Stimulated activated CD8-positive, alpha-beta memory T cell treated with anti-CD3 and anti-CD28 coated beads, Interleukin-12 subunit alpha, Interleukin-12 subunit beta, amount 100 ng/mL, for 1 hour (primary cell): ENCODE data around the gene OR2A1.
"Not testable (repeated sequence)": the region's sequence is repeated elsewhere in the genome, so short reads cannot be mapped to it uniquely, and the experiment has no call there.

ENCODE experiments used
- DNase-seq: peaks from one replicate; pipeline ENCODE4 v3.0.0-alpha.2; 2020; ENCODE audit warnings: low read depth

Gene OR2A1, protein sequence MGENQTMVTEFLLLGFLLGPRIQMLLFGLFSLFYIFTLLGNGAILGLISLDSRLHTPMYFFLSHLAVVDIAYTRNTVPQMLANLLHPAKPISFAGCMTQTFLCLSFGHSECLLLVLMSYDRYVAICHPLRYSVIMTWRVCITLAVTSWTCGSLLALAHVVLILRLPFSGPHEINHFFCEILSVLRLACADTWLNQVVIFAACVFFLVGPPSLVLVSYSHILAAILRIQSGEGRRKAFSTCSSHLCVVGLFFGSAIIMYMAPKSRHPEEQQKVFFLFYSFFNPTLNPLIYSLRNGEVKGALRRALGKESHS

DNA sequence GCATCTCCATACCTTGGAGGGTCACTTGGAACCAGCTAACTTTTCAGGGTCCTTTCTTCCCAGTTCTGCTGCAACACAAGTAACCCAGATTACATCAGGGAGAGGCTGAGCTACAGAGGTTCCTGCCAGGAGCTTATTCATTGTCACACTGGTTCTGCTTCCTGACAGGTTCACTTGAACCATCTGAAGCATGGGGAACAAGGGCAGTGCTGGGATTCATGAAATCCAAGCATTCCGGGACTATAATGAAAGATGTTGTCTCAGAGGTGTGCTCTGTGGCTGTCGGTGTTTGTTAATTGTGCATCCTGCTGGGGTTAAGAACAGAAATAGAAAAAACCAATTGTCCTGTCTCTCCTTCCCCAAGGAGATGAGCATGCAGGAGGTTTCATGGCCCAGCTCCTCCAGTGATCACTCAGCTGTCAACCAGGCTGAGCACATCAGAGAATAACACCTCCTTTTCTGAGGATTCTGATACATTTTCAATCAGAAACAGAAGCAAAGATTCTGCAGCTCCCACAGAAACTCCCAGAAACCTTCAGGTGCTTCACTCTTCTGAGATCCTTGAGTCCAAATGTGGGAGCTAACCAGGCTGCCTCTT lies at the start of gene OR2A1:
TSS of gene OR2A1 (plus strand) at position 548 of the 598 bp plus-strand sequence. CDS start 5,706 bp downstream, outside the sequence.
- not testable (repeated sequence) for DNase-seq

DNA sequence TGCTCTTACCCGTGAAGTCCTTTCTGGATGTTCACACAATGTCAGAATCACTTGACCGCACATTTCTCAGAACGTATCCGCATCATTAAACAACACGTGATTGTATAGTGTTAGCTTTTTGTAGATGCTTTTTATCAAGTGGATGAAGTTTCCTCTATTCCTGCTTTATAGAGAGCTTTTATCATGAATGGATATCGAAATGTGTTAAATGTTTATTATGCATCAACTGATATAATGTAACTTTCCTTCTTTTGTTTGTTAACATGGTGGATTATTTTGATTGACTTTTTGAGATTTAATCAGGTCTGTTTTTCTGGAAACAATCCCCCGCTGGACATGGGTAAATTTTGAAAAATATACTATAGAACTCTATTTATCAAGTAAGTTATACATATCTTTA lies 47.5 kb upstream of the OR2A1 start, which contains the start of gene OR2A7:
TSS of gene OR2A7 (minus strand) at position 101 of the 400 bp plus-strand sequence. CDS start 5,164 bp downstream, outside the sequence.
- DNase-seq: not testable (repeated sequence)

DNA sequence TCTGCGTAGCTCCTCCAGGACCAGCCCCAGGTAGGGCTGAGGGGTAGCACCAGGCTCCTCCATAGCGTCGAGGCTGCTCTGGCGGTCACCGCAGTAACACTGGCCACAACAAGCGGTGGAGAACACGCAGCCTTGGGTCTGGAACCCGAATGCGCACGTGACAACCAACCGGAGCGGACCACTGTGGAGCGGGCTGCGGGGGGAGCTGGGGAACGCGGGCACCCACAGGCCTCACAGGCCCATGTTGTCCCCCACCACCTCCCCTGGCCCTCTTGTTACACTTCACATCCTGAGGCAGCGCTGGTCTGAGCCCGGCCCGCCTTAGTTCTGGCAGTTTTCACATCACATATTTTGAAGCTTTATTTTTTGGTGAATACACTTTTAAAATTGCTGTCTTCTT lies 43.0 kb upstream of the OR2A1 start, which contains the start of gene CTAGE8:
TSS of gene CTAGE8 (minus strand) at position 101 of the 400 bp plus-strand sequence. CDS start at position 63, 38 bp downstream.
- not testable (repeated sequence) for DNase-seq

DNA sequence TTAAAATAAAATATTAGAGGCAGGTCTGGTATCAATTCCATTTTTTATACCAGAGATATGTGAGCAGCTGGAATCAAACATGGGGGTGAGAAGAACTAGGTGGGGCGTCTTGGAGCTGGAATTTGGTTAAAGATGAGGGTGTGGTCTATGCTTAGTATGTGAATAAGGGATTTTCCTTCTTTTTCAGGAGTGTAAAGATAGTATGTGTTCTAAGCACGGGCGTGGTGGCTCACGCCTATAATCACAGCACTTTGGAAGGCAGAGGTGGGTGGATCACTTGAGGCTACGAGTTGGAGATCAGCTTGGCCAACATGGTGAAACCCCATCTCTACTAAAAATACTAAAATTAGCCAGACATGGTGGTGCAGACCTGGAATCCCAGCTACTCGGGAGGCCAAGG lies 36.9 kb upstream of the OR2A1 start:
- not testable (repeated sequence) for DNase-seq

DNA sequence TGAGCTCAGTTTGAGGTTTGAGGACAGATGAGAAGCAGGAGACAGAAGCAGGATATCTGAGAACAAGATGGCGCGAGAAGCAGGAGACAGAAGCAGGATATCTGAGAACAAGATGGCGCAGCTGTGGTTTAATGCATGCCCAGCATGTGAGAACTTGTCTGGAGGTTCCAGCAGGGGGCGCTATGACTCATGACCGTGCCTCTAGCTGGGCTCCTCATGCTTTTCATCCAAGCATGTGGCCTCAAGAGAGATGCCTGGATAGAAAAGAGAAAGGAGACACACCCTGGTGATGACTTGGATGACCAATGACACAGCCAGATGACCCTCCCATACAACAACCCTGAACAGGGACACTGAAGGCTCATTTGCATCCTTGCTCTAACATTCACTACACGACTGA lies 32.2 kb upstream of the OR2A1 start:
- not testable (repeated sequence) for DNase-seq

DNA sequence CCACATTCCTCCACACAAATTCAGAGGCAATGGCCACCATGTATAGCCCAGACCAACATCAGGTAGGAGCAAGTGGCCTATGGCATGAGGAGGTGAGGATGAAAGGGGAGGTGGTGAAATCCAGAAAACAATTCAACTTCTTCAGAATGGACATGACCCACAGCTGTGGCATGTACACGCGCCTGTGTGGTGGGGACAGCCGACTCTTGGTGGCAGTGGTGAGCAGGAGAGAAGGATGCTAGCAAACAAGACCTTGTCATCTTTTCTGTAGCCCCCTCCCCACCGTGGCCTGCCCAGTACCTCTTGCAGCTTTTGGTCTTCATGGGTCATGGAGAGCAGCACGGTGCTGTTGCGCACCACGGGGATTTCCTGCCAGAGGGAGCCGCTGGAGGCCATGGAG lies 30.2 kb upstream of the OR2A1 start:
- not testable (repeated sequence) for DNase-seq

DNA sequence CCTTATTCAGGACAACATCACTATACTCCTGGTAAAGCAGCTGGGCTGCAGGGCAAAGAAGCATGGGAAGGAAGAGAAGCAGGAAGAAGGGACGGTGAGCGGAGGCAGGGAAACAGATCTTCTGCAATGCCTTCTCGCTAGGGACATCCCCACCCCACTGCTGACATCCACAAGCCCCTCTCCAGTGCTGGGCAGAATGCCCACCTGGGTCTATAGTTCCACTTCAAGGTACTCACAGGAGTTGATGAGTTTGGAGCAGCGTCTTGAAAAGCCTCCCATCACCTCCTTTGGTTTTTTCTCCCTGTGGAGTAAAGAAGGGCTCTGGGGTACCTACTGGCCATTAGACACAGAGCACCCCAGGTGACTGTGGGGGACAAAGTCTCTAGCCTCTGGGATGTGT lies 29.7 kb upstream of the OR2A1 start:
- not testable (repeated sequence) for DNase-seq

DNA sequence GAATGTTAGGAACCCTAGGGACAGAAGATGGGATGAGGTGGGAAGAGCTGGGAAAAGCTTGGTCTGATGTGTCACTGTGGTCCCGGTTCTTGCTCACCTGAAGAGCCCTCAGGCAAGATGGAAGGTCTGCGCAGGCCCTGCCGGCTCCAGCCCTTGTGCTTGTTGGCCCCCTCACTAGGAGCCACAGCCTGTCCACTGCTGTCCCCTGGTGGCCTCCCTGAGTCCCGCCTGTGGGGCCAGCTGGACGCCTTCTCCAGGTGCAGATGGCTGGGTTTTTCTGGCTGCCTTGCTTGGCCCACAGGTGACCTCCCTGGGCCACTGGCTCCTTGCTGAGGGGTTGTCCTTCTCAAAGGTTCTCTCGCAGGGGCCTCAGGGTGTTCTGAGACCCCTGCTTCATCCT lies 28.5 kb upstream of the OR2A1 start:
- not testable (repeated sequence) for DNase-seq

DNA sequence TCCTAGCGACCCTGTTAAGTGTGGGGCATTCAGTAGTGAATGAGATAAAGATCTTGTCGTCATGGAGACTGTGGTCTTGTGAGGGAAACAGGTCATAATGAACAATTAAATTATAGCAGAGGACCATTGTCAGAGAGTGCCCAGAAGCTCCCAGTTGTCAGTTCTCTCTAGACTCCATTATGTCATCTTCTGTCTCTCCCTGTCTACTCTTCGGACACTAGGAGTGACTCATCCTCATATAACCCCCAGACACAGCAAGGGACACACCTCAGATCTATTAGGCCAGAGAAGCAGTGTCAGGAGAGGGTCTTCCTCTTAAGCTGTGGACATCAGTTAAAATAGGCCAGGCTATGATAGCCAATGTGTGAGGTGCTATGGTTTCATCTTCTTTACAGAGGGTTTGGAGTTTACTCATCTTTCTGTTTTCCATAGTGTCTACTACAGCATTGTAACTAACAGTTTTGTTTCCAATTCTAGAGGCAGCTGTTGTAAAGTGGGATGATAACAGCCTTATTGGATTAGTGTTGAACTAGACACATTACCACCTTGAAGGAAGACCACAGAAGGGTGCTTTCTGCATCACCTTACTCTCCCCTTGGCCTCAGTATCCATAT lies 24.9 kb upstream of the OR2A1 start:
- not testable (repeated sequence) for DNase-seq

DNA sequence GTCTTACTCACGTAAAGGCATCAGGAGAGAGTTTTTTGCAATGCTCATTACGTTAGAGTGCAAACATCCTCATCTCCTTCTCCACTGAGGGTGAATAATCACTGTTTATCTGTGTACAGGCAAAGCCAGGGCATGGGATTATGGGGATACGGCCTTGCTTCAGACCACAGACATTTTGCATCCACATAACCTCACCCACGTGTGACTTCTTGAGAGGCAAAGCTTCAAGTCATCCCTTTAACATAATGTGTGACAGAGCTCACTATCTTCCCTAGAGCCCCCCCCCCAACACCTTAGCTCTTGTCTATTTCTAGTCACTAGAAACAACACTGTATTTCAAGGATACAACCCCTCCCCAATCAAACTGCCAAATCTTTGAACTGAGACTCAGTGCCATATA lies 20.6 kb upstream of the OR2A1 start:
- DNase-seq: not testable (repeated sequence)

DNA sequence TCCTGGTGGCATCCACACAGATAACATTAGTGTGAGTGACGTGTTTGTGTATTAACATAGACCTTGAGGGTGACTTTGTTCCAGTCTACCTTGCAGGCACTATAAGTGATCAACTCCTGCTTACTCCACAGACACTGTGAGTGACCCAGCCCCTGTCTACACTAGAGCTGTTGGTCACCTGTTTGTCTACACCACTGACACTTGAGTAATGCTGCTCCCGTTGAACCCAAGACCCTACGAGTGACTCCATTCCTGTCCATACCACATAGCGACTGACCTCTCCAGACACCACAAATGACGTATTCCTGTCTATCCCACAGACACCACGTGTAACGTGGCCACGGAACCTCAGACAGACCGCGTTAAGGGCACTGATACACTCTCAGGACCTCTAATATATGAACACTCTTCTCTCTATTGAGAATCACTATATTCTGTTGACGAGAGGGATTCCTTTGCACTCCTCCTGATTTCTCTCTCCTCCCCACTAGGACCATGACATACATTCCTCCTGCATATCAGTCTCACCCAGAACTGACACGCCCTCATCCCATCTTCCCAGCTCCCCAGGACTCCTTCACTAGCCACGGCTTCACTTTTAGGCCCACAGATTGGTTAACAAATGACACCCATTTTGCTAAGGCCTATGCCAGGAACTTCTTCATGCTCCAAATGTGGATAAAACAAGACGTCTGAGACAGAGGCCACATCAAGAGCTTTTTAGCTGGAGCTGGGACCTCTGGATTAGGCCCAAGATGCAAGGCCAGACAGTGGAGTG lies 19.6 kb upstream of the OR2A1 start:
- DNase-seq: not testable (repeated sequence)

DNA sequence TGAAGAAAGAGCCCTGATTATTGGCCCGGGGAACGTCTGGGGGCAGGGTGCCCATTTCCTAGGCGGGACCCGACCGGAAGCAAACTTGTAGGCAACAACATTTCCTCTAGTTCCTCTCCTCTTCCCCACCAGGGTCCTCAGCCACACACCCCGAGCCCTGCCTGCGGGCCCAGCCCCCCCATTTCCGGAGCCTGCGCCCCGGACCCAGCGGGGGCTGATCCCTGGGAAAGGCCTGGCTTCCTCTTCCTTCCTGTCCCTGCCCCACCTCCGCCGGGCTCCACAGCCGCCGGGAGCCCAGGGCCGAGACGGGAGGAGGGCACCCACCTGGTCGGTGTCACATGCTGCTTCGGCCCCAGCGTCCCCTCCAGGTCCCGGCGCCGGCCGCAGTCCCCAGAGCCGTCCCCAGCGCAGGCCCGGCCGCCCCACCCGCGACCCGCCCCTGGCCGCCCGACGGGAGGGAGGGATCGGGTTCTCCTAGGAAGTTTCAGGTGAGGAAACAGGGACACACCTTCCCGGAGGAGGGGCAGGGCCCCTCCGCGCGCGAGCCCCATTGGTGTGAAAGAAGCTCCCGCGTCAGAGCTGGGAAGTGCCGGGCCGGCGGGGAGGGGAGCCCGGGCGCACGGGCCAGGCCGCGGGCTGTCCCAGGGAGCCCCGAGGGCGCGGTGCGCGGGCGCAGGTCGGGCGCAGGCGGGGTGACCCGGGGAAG lies 18.3 kb upstream of the OR2A1 start:
- DNase-seq: not testable (repeated sequence)

DNA sequence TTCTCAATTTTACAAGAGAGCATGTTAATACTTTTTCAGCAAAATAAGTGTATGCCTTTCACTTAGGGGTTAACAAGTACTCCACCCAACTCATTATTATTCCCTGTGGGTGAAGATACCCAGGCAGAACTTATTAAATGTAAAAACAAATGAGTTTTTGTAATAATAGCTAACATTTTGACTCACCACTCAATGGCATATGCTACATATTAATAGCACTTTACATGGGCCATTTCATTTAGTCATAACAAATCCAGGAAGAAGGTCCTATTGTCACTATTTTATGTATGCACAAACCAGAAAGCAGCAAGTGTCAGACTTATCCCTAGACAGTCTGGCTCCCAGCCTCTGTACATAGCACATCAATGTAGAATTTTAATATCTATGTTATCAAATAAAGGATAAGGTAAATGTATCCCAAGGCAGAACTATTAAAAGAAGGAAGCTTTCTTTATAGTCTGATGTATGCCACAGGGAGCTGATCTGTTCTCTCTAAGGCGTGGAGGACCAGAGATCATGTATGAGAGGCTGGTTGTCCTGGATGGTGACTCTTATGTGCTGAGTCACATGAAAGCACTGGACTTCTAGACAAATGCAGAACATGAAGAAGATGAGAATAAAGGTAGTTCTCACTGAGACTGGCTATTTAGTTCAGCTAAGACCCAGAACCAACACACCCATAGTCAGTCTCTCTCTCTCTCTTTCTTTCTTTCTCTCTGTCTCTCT lies 9.5 kb upstream of the OR2A1 start:
- DNase-seq: not testable (repeated sequence)

DNA sequence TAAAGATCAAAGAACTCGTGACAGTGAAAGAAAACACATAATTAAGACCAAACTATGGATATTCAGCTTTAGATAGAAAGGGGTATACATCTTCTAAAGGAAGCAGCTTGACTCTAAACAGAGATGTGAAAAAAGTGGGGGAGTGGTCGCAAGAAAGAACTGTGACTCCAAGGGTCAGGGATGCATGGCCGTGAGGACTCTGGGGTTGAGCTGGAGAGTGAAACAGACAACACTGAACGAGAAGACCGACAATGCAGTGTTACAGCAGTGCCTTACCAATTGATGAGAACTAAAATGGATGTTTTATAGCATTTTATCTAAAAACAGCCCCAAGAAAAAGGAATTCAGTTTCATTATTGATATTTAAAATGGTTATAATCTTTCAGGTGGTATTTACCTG lies 8.6 kb upstream of the OR2A1 start:
- DNase-seq: not testable (repeated sequence)

DNA sequence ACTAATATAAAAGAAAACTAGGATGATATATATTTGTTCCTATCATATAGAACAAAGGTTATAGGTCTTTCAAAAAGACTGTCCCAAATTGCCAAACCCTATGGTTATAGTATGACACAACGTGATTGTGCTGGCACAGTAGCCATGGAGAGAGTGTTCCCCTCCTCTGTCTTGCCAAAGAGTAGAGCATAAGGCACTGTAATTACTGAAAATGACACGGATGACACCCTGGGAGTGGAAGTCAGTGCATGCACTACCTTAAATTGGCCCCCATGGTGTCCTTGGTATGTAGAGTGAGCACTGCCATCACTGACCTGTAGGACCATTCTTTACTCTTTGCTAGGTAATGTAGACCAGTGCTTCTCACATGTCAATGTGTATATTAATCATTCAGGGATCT lies 7.1 kb upstream of the OR2A1 start:
- not testable (repeated sequence) for DNase-seq

DNA sequence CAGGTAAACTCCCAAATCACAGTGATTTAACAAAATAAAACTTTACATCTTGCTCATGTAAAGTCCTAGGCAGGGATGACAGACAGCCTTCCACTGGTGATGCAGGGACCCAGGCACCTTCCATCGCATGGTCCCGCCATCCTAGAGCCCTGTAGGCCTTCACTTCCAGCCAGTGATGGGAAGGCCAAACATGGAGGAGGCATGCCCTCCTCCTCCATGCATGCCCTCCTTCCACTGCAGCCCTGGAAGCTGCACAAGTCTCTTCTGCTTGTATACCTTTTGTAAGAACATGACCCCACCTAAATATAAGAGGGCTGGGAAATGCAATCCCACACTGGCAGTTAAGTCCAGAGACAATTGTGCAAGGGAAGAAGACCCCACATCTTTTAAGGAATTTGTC lies 2.5 kb upstream of the OR2A1 start:
- not testable (repeated sequence) for DNase-seq

DNA sequence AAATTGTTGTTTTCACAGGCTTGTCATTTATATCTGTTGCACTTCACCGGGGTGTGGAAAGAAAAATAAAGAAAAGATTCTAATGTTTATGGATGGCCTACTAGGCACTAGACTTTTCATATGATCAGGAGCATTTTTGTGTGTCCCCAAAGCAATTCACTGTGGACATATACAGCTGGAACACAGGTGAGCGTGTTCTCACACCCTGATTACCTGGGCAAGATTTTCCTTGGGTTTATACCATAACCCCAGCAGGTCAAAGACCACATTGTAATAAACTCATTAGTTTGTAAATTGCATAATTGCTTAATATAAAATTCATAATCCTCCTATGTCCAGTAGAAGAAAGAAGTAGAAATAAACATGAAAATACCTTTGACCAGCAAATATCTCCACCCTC lies 1.0 kb upstream of the OR2A1 start:
- DNase-seq: not testable (repeated sequence)

DNA sequence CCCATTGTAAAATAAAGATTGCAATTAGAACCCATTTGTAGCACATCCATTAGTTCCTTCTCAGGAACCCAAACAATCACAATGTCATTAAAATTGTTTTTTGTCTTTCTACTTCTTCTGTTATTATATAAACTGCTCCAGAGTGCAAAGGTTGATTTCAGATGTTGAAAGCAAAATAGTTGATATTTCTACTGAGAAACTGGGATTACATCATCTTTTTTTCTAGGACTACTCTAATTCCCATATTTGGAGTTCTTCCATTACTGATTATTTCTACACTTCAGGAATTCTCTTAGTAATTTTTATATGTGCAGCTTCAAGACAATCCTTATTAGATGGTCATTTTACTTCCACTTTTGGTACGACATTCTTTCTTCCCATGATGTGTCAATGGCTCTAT lies 5.3 kb downstream of the OR2A1 start:
- not testable (repeated sequence) for DNase-seq

DNA sequence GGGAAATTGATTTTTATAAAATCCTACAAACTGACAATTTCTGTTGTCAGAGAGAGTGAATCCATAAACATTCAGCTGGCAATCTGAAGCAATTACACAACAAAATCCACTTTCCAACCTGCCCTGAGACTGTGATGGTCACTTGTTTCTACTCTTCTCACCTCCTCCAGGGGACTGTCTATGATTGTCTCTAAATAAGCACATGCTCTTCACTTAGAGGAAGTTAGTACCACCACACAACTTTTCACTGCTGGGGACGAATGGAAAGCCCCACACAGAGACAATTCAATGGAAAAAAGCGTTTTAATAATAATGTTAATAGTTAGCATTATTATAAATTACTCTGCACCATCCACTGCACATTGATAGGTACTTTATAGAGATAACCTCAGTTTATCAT lies 7.3 kb downstream of the OR2A1 start:
- not testable (repeated sequence) for DNase-seq

DNA sequence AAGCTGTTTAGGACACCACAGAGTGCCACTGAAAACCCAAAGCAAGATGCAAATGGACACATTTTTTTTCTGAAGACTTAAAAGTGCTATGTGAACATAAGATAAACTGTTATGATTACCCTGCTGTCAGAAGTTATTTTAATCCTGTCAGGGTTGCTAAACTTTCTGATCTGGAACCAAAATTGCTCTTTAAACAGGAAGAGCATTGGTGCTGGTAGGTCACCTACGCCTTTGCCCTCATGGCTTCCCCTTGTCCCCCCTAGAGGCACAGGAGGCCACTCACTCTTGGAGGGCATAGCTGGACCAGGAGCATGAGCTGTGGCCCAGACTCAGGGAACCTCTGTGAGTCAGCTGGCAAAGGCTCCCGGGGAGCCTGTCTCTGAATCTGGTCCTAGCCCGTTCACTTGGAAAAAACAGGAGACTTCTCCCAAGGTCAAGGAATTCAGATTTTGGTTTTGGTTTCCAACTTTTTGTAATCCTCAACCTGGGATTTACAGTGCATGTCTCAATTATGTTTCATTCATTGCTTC lies 9.5 kb downstream of the OR2A1 start:
- not testable (repeated sequence) for DNase-seq
